ENCODE results near the gene C1QTNF1.

C1QTNF1 gene

DNA sequence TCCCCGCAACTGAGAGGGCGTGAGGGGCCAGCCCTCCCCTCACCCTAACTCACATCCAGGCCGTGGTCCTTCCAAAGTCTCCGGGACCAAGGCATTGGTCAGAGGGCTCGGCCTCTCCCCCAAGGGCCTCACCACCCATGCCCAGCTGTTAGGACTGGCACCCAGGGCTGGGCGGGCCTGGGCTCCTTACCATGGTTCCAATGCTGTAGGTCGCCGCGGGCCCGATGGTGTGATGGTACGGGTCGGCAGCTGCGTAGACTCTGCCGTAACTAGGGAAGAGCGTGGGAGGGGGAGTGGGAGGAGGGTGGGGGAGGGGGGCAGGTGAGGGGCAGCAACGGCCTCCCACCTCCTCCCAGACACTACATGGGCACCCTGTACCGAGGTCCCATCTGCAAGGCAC lies 70.3 kb downstream of the C1QTNF1 start:
- TF ChIP-seq EZH2 (optimal IDR thresholded peaks at IDR 0.05; ENCODE audit: low read depth, low read length) (no peak), CTCF (IDR thresholded peaks at IDR 0.05; ENCODE audit: low read length) (no peak), EZH2phosphoT487 (IDR thresholded peaks at IDR 0.05; ENCODE audit: low read length) (no peak)
- Histone ChIP-seq H3K27ac (ENCODE audit: low read length) (no peak overlapping the region), H3K27me3 (replicated peaks; ENCODE audit: insufficient read depth, low read length) (peaks cover 79% of the 10 kb centered on the region)

DNA sequence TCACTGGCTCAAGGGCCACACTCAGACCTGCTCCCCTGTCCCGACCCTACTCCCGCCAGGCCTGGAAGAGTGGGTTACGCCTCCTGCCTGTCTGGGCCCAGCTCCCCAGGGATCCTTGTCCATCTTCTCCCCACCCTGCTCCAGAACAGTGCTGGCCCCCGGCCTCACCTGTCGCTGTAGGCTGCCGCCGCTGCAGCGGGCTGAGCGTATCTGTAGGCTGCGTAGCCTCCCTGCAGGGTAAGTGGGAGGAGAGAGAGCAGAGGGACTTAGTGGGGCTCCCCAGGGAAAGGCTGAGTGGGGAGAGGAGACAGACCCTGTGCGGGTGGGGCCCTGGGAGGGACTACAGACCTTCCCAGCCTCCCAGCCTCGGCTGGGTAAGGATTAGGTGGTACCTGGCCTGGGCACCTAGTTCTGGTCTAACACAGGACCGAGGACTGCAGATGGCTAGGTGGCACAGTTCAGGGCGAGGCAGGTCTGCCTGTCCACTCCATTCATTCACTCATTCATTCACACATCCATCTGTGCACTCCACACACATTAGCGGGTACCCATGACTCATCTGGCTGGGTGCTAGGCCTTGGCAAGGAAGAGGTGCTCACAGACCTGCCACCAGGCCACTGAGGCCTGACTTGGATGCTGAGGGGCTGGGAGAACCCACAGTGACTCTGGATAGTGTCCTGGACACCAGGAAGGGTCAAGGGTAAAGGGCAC lies 71.5 kb downstream of the C1QTNF1 start:
- H3K4me3 ChIP-seq (ENCODE audit: low read length) = no peak overlapping the region
- H3K4me1 ChIP-seq (ENCODE audit: low read length) = peaks cover 6% of the 10 kb centered on the region; the same call in 1 of the 2 replicates
- no peaks in the 10 kb centered on the region for H3K36me3 ChIP-seq (replicated peaks; ENCODE audit: insufficient read depth, low read length)
- H3K9ac ChIP-seq (ENCODE audit: low read length) = no peak overlapping the region
- H3F3A ChIP-seq (ENCODE audit: insufficient read depth, low read length) = no peaks in the 10 kb centered on the region
- DNase-seq = no peak
- TF ChIP-seq EZH2 (optimal IDR thresholded peaks at IDR 0.05; ENCODE audit: low read depth, low read length) (no peak), EZH2phosphoT487 (IDR thresholded peaks at IDR 0.05; ENCODE audit: low read length) (no peak), CTCF (IDR thresholded peaks at IDR 0.05; ENCODE audit: low read length) (no peak)
- H3K79me2 ChIP-seq (ENCODE audit: low read length) = no peaks in the 10 kb centered on the region
- H3K9me2 ChIP-seq (replicated peaks; ENCODE audit: insufficient read depth, low read length) = no peaks in the 10 kb centered on the region
- H3K27ac ChIP-seq (ENCODE audit: low read length) = no peak overlapping the region
- no peak overlapping the region for H3K4me2 ChIP-seq (ENCODE audit: low read depth, low read length)
- H3K27me3 ChIP-seq (replicated peaks; ENCODE audit: insufficient read depth, low read length) = peaks cover 85% of the 10 kb centered on the region
- no peak overlapping the region for H2AFZ ChIP-seq (ENCODE audit: low read length)
- no peaks in the 10 kb centered on the region for H4K20me1 ChIP-seq (ENCODE audit: insufficient read depth, low read length)
- no peaks in the 10 kb centered on the region for H3K9me3 ChIP-seq (replicated peaks; ENCODE audit: insufficient read depth, low read length)

More for the DNA sequence above, 70.3 kb downstream of the C1QTNF1 start:
- H3K9me2 ChIP-seq (replicated peaks; ENCODE audit: insufficient read depth, low read length) = no peaks in the 10 kb centered on the region
- H3K79me2 ChIP-seq (ENCODE audit: low read length) = no peaks in the 10 kb centered on the region
- no peak overlapping the region for H3K4me2 ChIP-seq (ENCODE audit: low read depth, low read length)
- no peaks in the 10 kb centered on the region for H3K36me3 ChIP-seq (replicated peaks; ENCODE audit: insufficient read depth, low read length)
- DNase-seq = no peak
- no peak overlapping the region for H3K4me3 ChIP-seq (ENCODE audit: low read length)
- no peaks in the 10 kb centered on the region for H3K9me3 ChIP-seq (replicated peaks; ENCODE audit: insufficient read depth, low read length)
- no peak overlapping the region for H3K9ac ChIP-seq (ENCODE audit: low read length)
- H4K20me1 ChIP-seq (ENCODE audit: insufficient read depth, low read length) = no peaks in the 10 kb centered on the region
- H3K4me1 ChIP-seq (ENCODE audit: low read length) = peaks cover 8% of the 10 kb centered on the region; the same call in 1 of the 2 replicates
- H2AFZ ChIP-seq (ENCODE audit: low read length) = no peak overlapping the region
- H3F3A ChIP-seq (ENCODE audit: insufficient read depth, low read length) = no peaks in the 10 kb centered on the region

DNA sequence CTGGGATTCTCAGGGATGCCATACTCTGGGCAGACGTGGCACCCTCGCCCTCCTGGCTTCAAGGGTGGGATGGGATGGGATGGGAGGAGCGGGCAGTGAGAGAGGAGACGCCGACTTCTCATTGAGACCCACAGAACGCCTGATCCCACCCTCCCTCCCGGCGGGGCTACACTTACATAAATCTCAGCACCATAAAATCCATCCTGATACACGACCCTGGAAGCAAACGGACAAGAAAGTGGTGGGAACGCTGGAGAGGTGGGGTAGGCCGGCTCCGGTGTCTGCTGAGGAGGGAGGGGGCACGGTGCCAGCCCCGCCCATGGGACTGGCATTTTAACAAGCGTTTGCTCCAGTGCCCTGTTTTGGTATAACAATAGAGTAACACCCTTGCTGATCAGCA lies 72.5 kb downstream of the C1QTNF1 start:
- H3K27me3 ChIP-seq (replicated peaks; ENCODE audit: insufficient read depth, low read length) = peaks cover 93% of the 10 kb centered on the region
- H3K27ac ChIP-seq (ENCODE audit: low read length) = no peak overlapping the region
- H3K79me2 ChIP-seq (ENCODE audit: low read length) = no peaks in the 10 kb centered on the region
- no peak overlapping the region for H3K4me3 ChIP-seq (ENCODE audit: low read length)
- no peak overlapping the region for H2AFZ ChIP-seq (ENCODE audit: low read length)
- H3K4me2 ChIP-seq (ENCODE audit: low read depth, low read length) = no peak overlapping the region
- no peaks in the 10 kb centered on the region for H3F3A ChIP-seq (ENCODE audit: insufficient read depth, low read length)
- TF ChIP-seq EZH2phosphoT487 (IDR thresholded peaks at IDR 0.05; ENCODE audit: low read length) (no peak), EZH2 (optimal IDR thresholded peaks at IDR 0.05; ENCODE audit: low read depth, low read length) (no peak), CTCF (IDR thresholded peaks at IDR 0.05; ENCODE audit: low read length) (no peak)
- no peak for DNase-seq
- H3K9me2 ChIP-seq (replicated peaks; ENCODE audit: insufficient read depth, low read length) = no peaks in the 10 kb centered on the region
- no peak overlapping the region for H3K9ac ChIP-seq (ENCODE audit: low read length)
- H3K36me3 ChIP-seq (replicated peaks; ENCODE audit: insufficient read depth, low read length) = no peaks in the 10 kb centered on the region
- no peaks in the 10 kb centered on the region for H3K9me3 ChIP-seq (replicated peaks; ENCODE audit: insufficient read depth, low read length)
- no peaks in the 10 kb centered on the region for H3K4me1 ChIP-seq (ENCODE audit: low read length)
- H4K20me1 ChIP-seq (ENCODE audit: insufficient read depth, low read length) = no peaks in the 10 kb centered on the region
